ENCODE measurements around the gene ACKR2. TPM values are rescaled to one million over a fixed set of nuclear protein-coding genes. Genes with fewer than 3 reads are reported as not detected.

Gene ACKR2
- polyA plus RNA-seq, 3 donors from 2014 or later = 0.18 TPM; not detected in 2

- no peaks in the 10 kb centered on the region for H3K36me3 Mint-ChIP-seq
- H3K27me3 Mint-ChIP-seq (ENCODE audit: low read depth in 3 of 3) = peaks cover 0 to 2% (median 0%) of the 10 kb centered on the region in 3 donors
- peak overlapping the region; percentile 63 to 83 (median 78) for H3K4me3 Mint-ChIP-seq
- H3K9me3 Mint-ChIP-seq = no peaks in the 10 kb centered on the region
- H3K4me1 Mint-ChIP-seq = peaks cover 22 to 34% of the 10 kb centered on the region in 2 donors
- DNase-seq = no peak
- H3K27ac Mint-ChIP-seq = peak overlapping the region; percentile 42 to 94 (median 89)
These were observed 38.5 kb downstream of the ACKR2 start for GRCh38 chr3:42847731-42848130.

- H3K27ac Mint-ChIP-seq = peak overlapping the region in 2 of 6 donors; percentile 8 to 79
- H3K4me3 Mint-ChIP-seq = no peak overlapping the region
- H3K27me3 Mint-ChIP-seq (ENCODE audit: low read depth in 3 of 3) = peaks cover 0 to 2% (median 2%) of the 10 kb centered on the region in 3 donors
- DNase-seq = no peak
- peaks cover 22 to 34% of the 10 kb centered on the region in 2 donors for H3K4me1 Mint-ChIP-seq
- no peaks in the 10 kb centered on the region for H3K9me3 Mint-ChIP-seq
- H3K36me3 Mint-ChIP-seq = no peaks in the 10 kb centered on the region
These were observed 39.8 kb downstream of the ACKR2 start for GRCh38 chr3:42849017-42849416.

- DNase-seq = no peak
- Mint-ChIP-seq H3K27me3 (ENCODE audit: low read depth in 3 of 3) (peaks cover 0 to 2% (median 2%) of the 10 kb centered on the region in 3 donors), H3K4me3 (no peak overlapping the region), H3K9me3 (peaks cover 0 to 2% (median 0%) of the 10 kb centered on the region in 6 donors), H3K36me3 (peaks cover 0 to under 1% (median 0%) of the 10 kb centered on the region in 3 donors), H3K4me1 (peaks cover 22 to 34% of the 10 kb centered on the region in 2 donors), H3K27ac (peak overlapping the region in 1 of 6 donors; percentile 66)
These were observed 41.0 kb downstream of the ACKR2 start for GRCh38 chr3:42850263-42850662.

GRCh38 chr3:42851228-42851834 lies 42.1 kb downstream of the ACKR2 start:
- Mint-ChIP-seq H3K4me3 (no peak overlapping the region), H3K36me3 (peaks cover 0 to 4% (median 0%) of the 10 kb centered on the region in 3 donors), H3K27ac (peak overlapping the region in 2 of 6 donors; percentile 25 to 66), H3K4me1 (peaks cover 20 to 28% of the 10 kb centered on the region in 2 donors), H3K9me3 (peaks cover 0 to 5% (median 0%) of the 10 kb centered on the region in 6 donors), H3K27me3 (ENCODE audit: low read depth in 3 of 3) (peaks cover 0 to 2% (median 2%) of the 10 kb centered on the region in 3 donors)
- no peak for DNase-seq

GRCh38 chr3:42852441-42852840 lies 43.2 kb downstream of the ACKR2 start:
- peaks cover 3 to 4% (median 3%) of the 10 kb centered on the region in 3 donors for H3K27me3 Mint-ChIP-seq (ENCODE audit: low read depth in 3 of 3)
- peaks cover 0 to 5% (median 0%) of the 10 kb centered on the region in 6 donors for H3K9me3 Mint-ChIP-seq
- no peak for DNase-seq
- no peak overlapping the region for H3K4me3 Mint-ChIP-seq
- H3K27ac Mint-ChIP-seq = peak overlapping the region in 1 of 6 donors; percentile 0
- peaks cover 9 to 16% of the 10 kb centered on the region in 2 donors for H3K4me1 Mint-ChIP-seq
- H3K36me3 Mint-ChIP-seq = peaks cover 0 to 4% (median 0%) of the 10 kb centered on the region in 3 donors

GRCh38 chr3:42853056-42853455 lies 43.8 kb downstream of the ACKR2 start:
- Mint-ChIP-seq H3K9me3 (peaks cover 0 to 5% (median 0%) of the 10 kb centered on the region in 6 donors), H3K27ac (no peak overlapping the region), H3K4me1 (peaks cover 4 to 10% of the 10 kb centered on the region in 2 donors), H3K36me3 (peaks cover 0 to 4% (median 0%) of the 10 kb centered on the region in 3 donors), H3K27me3 (ENCODE audit: low read depth in 3 of 3) (peaks cover 3 to 4% (median 4%) of the 10 kb centered on the region in 3 donors), H3K4me3 (no peak overlapping the region)
- no peak for DNase-seq

- peaks cover 0 to 4% (median 2%) of the 10 kb centered on the region in 3 donors for H3K36me3 Mint-ChIP-seq
- H3K27me3 Mint-ChIP-seq (ENCODE audit: low read depth in 3 of 3) = peaks cover 3 to 10% (median 4%) of the 10 kb centered on the region in 3 donors
- DNase-seq = no peak
- H3K4me3 Mint-ChIP-seq = no peak overlapping the region
- no peak overlapping the region for H3K27ac Mint-ChIP-seq
- peaks cover 3 to 6% of the 10 kb centered on the region in 2 donors for H3K4me1 Mint-ChIP-seq
- peaks cover 0 to 5% (median 0%) of the 10 kb centered on the region in 6 donors for H3K9me3 Mint-ChIP-seq
These were observed 44.6 kb downstream of the ACKR2 start for GRCh38 chr3:42853739-42854302.

GRCh38 chr3:42855219-42855546 lies 45.9 kb downstream of the ACKR2 start:
- H3K4me3 Mint-ChIP-seq = no peak overlapping the region
- peaks cover 0 to 5% (median 4%) of the 10 kb centered on the region in 3 donors for H3K36me3 Mint-ChIP-seq
- H3K9me3 Mint-ChIP-seq = peaks cover 0 to 5% (median 0%) of the 10 kb centered on the region in 6 donors
- peaks cover 3 to 10% (median 4%) of the 10 kb centered on the region in 3 donors for H3K27me3 Mint-ChIP-seq (ENCODE audit: low read depth in 3 of 3)
- no peaks in the 10 kb centered on the region for H3K4me1 Mint-ChIP-seq
- DNase-seq = no peak
- H3K27ac Mint-ChIP-seq = no peak overlapping the region

GRCh38 chr3:42855547-42856380 lies 46.5 kb downstream of the ACKR2 start:
- Mint-ChIP-seq H3K27me3 (ENCODE audit: low read depth in 3 of 3) (peaks cover 3 to 10% (median 4%) of the 10 kb centered on the region in 3 donors), H3K9me3 (peaks cover 0 to 5% (median 0%) of the 10 kb centered on the region in 6 donors), H3K36me3 (peaks cover 0 to 8% (median 5%) of the 10 kb centered on the region in 3 donors), H3K4me3 (no peak overlapping the region), H3K4me1 (no peaks in the 10 kb centered on the region), H3K27ac (no peak overlapping the region)
- no peak for DNase-seq

- peaks cover 0 to 5% (median 0%) of the 10 kb centered on the region in 6 donors for H3K9me3 Mint-ChIP-seq
- peaks cover 0 to 8% (median 5%) of the 10 kb centered on the region in 3 donors for H3K36me3 Mint-ChIP-seq
- peaks cover 3 to 10% (median 4%) of the 10 kb centered on the region in 3 donors for H3K27me3 Mint-ChIP-seq (ENCODE audit: low read depth in 3 of 3)
- DNase-seq = no peak
- no peaks in the 10 kb centered on the region for H3K4me1 Mint-ChIP-seq
- H3K4me3 Mint-ChIP-seq = no peak overlapping the region
- peak overlapping the region in 1 of 6 donors; percentile 41 for H3K27ac Mint-ChIP-seq
These were observed 47.3 kb downstream of the ACKR2 start for GRCh38 chr3:42856544-42856943.

- H3K27ac Mint-ChIP-seq = no peak overlapping the region
These were observed 55.2 kb downstream of the ACKR2 start for GRCh38 chr3:42864321-42864950.

GRCh38 chr3:42865256-42865655 lies 56.0 kb downstream of the ACKR2 start:
- Mint-ChIP-seq H3K36me3 (peaks cover 0 to 7% (median 0%) of the 10 kb centered on the region in 3 donors), H3K4me1 (no peaks in the 10 kb centered on the region), H3K27ac (no peak overlapping the region), H3K27me3 (ENCODE audit: low read depth in 3 of 3) (peaks cover 0 to 3% (median 0%) of the 10 kb centered on the region in 3 donors), H3K4me3 (no peak overlapping the region), H3K9me3 (peaks cover 0 to 1% (median 0%) of the 10 kb centered on the region in 6 donors)
- no peak for DNase-seq

More at GRCh38 chr3:42864321-42864950, 55.2 kb downstream of the ACKR2 start:
- Mint-ChIP-seq H3K4me1 (no peaks in the 10 kb centered on the region), H3K36me3 (peaks cover 0 to 7% (median 0%) of the 10 kb centered on the region in 3 donors), H3K27me3 (ENCODE audit: low read depth in 3 of 3) (peaks cover 0 to 3% (median 0%) of the 10 kb centered on the region in 3 donors), H3K9me3 (peaks cover 0 to 1% (median 0%) of the 10 kb centered on the region in 6 donors), H3K4me3 (no peak overlapping the region)
- no peak for DNase-seq

- no peak for DNase-seq
- no peak overlapping the region for H3K27ac Mint-ChIP-seq
- no peak overlapping the region for H3K4me3 Mint-ChIP-seq
- peaks cover 0 to 4% (median 0%) of the 10 kb centered on the region in 3 donors for H3K36me3 Mint-ChIP-seq
- H3K9me3 Mint-ChIP-seq = peaks cover 0 to 1% (median 0%) of the 10 kb centered on the region in 6 donors
- no peaks in the 10 kb centered on the region for H3K4me1 Mint-ChIP-seq
- H3K27me3 Mint-ChIP-seq (ENCODE audit: low read depth in 3 of 3) = peaks cover 0 to 3% (median 0%) of the 10 kb centered on the region in 3 donors
These were observed 57.9 kb downstream of the ACKR2 start for GRCh38 chr3:42867138-42867537.
